ENCODE results near the gene E2F6. TPM values are rescaled to one million over a fixed set of nuclear protein-coding genes. Genes with fewer than 3 reads are reported as not detected.

E2F6 gene
- polyA plus RNA-seq, 1 donor from 2014 or later, result 39.1 TPM

DNA sequence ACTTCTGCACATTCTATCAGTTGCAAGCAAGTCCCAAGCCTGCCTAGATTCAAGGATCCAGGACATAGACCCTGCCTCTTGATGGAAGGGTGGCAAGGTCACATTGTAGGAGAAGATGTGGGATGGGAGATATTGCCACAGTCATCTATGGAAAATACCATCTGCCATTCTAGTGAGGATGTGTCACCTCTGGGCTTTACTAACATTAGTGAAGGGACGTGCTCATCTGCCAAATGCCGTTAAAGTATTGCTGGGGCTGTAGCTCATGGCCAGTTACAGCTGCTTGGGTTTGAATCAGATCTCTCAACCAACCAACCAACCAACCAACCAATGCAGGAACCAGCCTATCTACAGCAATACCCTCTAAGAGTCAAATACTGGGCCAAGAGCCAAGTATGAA is 49.0 kb downstream of the E2F6 start:
- Histone ChIP-seq H3K4me2 (ENCODE audit: low read length) (no peak overlapping the region), H3F3A (ENCODE audit: insufficient read depth, low read length, poor library complexity, severe bottlenecking) (no peaks in the 10 kb centered on the region), H3K36me3 (ENCODE audit: insufficient read depth, low read length) (no peaks in the 10 kb centered on the region), H3K27me3 (ENCODE audit: insufficient read depth, low read depth, low read length) (no peaks in the 10 kb centered on the region), H3K4me3 (ENCODE audit: low read length) (no peak overlapping the region), H4K20me1 (ENCODE audit: insufficient read depth) (no peaks in the 10 kb centered on the region), H3K79me2 (replicated peaks; ENCODE audit: insufficient read depth, low read length) (no peaks in the 10 kb centered on the region), H3K9me2 (ENCODE audit: insufficient read depth, low read length) (no peaks in the 10 kb centered on the region), H3K27ac (ENCODE audit: low read length) (no peak overlapping the region), H3K9ac (ENCODE audit: low read length) (no peak overlapping the region), H3K9me3 (ENCODE audit: low read length) (no peaks in the 10 kb centered on the region), H2AFZ (ENCODE audit: low read depth, low read length) (no peak overlapping the region)
- TF ChIP-seq, protein P1, sequence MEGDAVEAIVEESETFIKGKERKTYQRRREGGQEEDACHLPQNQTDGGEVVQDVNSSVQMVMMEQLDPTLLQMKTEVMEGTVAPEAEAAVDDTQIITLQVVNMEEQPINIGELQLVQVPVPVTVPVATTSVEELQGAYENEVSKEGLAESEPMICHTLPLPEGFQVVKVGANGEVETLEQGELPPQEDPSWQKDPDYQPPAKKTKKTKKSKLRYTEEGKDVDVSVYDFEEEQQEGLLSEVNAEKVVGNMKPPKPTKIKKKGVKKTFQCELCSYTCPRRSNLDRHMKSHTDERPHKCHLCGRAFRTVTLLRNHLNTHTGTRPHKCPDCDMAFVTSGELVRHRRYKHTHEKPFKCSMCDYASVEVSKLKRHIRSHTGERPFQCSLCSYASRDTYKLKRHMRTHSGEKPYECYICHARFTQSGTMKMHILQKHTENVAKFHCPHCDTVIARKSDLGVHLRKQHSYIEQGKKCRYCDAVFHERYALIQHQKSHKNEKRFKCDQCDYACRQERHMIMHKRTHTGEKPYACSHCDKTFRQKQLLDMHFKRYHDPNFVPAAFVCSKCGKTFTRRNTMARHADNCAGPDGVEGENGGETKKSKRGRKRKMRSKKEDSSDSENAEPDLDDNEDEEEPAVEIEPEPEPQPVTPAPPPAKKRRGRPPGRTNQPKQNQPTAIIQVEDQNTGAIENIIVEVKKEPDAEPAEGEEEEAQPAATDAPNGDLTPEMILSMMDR (IDR thresholded peaks at IDR 0.05; ENCODE audit: poor library complexity, severe bottlenecking), result no peak
- TF ChIP-seq EZH2 (IDR thresholded peaks at IDR 0.05; ENCODE audit: borderline replicate concordance, insufficient read depth, low read length, poor library complexity, severe bottlenecking) (no peak), MXI1 (conservative IDR thresholded peaks at IDR 0.05; ENCODE audit: poor library complexity, severe bottlenecking) (no peak), SMC3 (conservative IDR thresholded peaks at IDR 0.05; ENCODE audit: poor library complexity) (no peak), EP300 (conservative IDR thresholded peaks at IDR 0.05; ENCODE audit: poor library complexity, severe bottlenecking) (no peak), POLR2AphosphoS5 (IDR thresholded peaks at IDR 0.05) (no peak), TAF1 (IDR thresholded peaks at IDR 0.05; ENCODE audit: low read depth) (no peak), RAD21 (conservative IDR thresholded peaks at IDR 0.05) (no peak)
- TF ChIP-seq, protein P2, sequence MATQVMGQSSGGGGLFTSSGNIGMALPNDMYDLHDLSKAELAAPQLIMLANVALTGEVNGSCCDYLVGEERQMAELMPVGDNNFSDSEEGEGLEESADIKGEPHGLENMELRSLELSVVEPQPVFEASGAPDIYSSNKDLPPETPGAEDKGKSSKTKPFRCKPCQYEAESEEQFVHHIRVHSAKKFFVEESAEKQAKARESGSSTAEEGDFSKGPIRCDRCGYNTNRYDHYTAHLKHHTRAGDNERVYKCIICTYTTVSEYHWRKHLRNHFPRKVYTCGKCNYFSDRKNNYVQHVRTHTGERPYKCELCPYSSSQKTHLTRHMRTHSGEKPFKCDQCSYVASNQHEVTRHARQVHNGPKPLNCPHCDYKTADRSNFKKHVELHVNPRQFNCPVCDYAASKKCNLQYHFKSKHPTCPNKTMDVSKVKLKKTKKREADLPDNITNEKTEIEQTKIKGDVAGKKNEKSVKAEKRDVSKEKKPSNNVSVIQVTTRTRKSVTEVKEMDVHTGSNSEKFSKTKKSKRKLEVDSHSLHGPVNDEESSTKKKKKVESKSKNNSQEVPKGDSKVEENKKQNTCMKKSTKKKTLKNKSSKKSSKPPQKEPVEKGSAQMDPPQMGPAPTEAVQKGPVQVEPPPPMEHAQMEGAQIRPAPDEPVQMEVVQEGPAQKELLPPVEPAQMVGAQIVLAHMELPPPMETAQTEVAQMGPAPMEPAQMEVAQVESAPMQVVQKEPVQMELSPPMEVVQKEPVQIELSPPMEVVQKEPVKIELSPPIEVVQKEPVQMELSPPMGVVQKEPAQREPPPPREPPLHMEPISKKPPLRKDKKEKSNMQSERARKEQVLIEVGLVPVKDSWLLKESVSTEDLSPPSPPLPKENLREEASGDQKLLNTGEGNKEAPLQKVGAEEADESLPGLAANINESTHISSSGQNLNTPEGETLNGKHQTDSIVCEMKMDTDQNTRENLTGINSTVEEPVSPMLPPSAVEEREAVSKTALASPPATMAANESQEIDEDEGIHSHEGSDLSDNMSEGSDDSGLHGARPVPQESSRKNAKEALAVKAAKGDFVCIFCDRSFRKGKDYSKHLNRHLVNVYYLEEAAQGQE (IDR thresholded peaks at IDR 0.05; ENCODE audit: borderline replicate concordance), result no peak

DNA sequence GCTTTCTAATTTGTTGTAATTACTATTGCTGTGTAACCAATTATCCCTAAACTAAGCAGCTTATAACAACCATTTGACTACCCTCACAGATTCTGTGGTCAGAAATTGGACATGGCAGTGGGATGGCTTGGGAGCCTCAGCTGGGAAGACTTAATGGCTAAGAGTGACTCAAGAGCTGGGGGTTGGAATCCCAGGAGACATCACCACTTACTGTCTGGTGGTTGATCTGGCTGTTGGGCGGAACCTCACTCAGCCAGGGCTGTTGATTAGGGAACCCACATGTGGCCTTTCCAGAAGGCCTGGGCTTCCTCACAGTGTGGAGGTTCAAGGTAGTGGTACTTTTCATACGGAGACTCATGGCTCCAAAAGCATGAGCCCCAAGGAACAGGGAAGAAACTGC is 49.8 kb downstream of the E2F6 start:
- no peak overlapping the region for H3K9ac ChIP-seq (ENCODE audit: low read length)
- no peak overlapping the region for H3K4me3 ChIP-seq (ENCODE audit: low read length)
- no peaks in the 10 kb centered on the region for H3F3A ChIP-seq (ENCODE audit: insufficient read depth, low read length, poor library complexity, severe bottlenecking)
- TF ChIP-seq, protein P1 (IDR thresholded peaks at IDR 0.05; ENCODE audit: poor library complexity, severe bottlenecking), result no peak
- TF ChIP-seq RAD21 (conservative IDR thresholded peaks at IDR 0.05), result no peak
- no peak for TF ChIP-seq MXI1 (conservative IDR thresholded peaks at IDR 0.05; ENCODE audit: poor library complexity, severe bottlenecking)
- TF ChIP-seq, protein P2 (IDR thresholded peaks at IDR 0.05; ENCODE audit: borderline replicate concordance), result no peak
- no peak for TF ChIP-seq EZH2 (IDR thresholded peaks at IDR 0.05; ENCODE audit: borderline replicate concordance, insufficient read depth, low read length, poor library complexity, severe bottlenecking)
- no peak for TF ChIP-seq EP300 (conservative IDR thresholded peaks at IDR 0.05; ENCODE audit: poor library complexity, severe bottlenecking)
- TF ChIP-seq TAF1 (IDR thresholded peaks at IDR 0.05; ENCODE audit: low read depth), result no peak
- TF ChIP-seq POLR2AphosphoS5 (IDR thresholded peaks at IDR 0.05), result no peak
- no peak for TF ChIP-seq SMC3 (conservative IDR thresholded peaks at IDR 0.05; ENCODE audit: poor library complexity)
- H3K36me3 ChIP-seq (ENCODE audit: insufficient read depth, low read length), result no peaks in the 10 kb centered on the region
- H3K27me3 ChIP-seq (ENCODE audit: insufficient read depth, low read depth, low read length), result no peaks in the 10 kb centered on the region
- H3K9me2 ChIP-seq (ENCODE audit: insufficient read depth, low read length), result no peaks in the 10 kb centered on the region
- H2AFZ ChIP-seq (ENCODE audit: low read depth, low read length), result no peak overlapping the region
- H3K27ac ChIP-seq (ENCODE audit: low read length), result no peak overlapping the region
- no peaks in the 10 kb centered on the region for H3K9me3 ChIP-seq (ENCODE audit: low read length)
- no peaks in the 10 kb centered on the region for H3K79me2 ChIP-seq (replicated peaks; ENCODE audit: insufficient read depth, low read length)
- no peaks in the 10 kb centered on the region for H4K20me1 ChIP-seq (ENCODE audit: insufficient read depth)
- H3K4me2 ChIP-seq (ENCODE audit: low read length), result no peak overlapping the region

Measured in neural cell (in vitro differentiated cells).